ENCODE data around the gene SPTLC2.
A peak's percentile ranks its signal among the peaks of the same experiment; 100 is the strongest.

The SPTLC2 gene

GRCh38 chr14:77620222-77620870, 3.9 kb upstream of the SPTLC2 start:
- no peak for TF ChIP-seq CTCF (conservative IDR thresholded peaks at IDR 0.05)
- no peak overlapping the region for H3K27ac ChIP-seq

- H3K27ac ChIP-seq, result no peak overlapping the region
- no peak for TF ChIP-seq CTCF (conservative IDR thresholded peaks at IDR 0.05)
Observed at GRCh38 chr14:77618381-77618970, 2.0 kb upstream of the SPTLC2 start.

- peak overlapping the region; percentile 86 for H3K27ac ChIP-seq
- no peak for TF ChIP-seq CTCF (conservative IDR thresholded peaks at IDR 0.05)
Observed at GRCh38 chr14:77616133-77616453, 344 bp downstream of the SPTLC2 start.

GRCh38 chr14:77615361-77616132, 890 bp downstream of the SPTLC2 start:
- peak overlapping the region; percentile 86 for H3K27ac ChIP-seq
- TF ChIP-seq CTCF (conservative IDR thresholded peaks at IDR 0.05), result no peak

GRCh38 chr14:77613201-77613600, 3.2 kb downstream of the SPTLC2 start:
- no peak for TF ChIP-seq CTCF (conservative IDR thresholded peaks at IDR 0.05)
- H3K27ac ChIP-seq, result no peak overlapping the region

- H3K27ac ChIP-seq, result no peak overlapping the region
- no peak for TF ChIP-seq CTCF (conservative IDR thresholded peaks at IDR 0.05)
Observed at GRCh38 chr14:77612011-77612620, 4.3 kb downstream of the SPTLC2 start.

- no peak overlapping the region for H3K27ac ChIP-seq
- no peak for TF ChIP-seq CTCF (conservative IDR thresholded peaks at IDR 0.05)
Observed at GRCh38 chr14:77610553-77610952, 5.9 kb downstream of the SPTLC2 start.

Measured in VCaP (cell line).